HCT116 (cell line): Measurements from ENCODE around the gene TMEM98. TPM values are rescaled to one million over a fixed set of nuclear protein-coding genes. Genes with fewer than 3 reads are reported as not detected.

Experiments
- ATAC-seq: fragments of 200-7000 bp; cut with Tn5 transposase; 2 replicates; pipeline ENCODE4 v1.9.1; 2020; ENCODE audit warnings: mild to moderate bottlenecking, moderate library complexity
- BruUV-seq: library from RNA; stranded (reverse); fragments of 400-500 nt; replicated peaks from 2 replicates; lab custom pipeline; 2021; lab: Mats Ljungman, UMichigan
- CTCF ChIA-PET: fragments of 300-600 bp; sonication (Branson Sonifier 250); formaldehyde crosslinking; loops from one replicate; lab custom pipeline; 2021; ENCODE audit warnings: antibody characterized with exemption; lab: Charles Lee
- POLR2A ChIA-PET: fragments of 300-600, 350-600 bp; sonication (Branson Sonifier 250); formaldehyde crosslinking; loops from one replicate; lab custom pipeline; 2021; ENCODE audit warnings: antibody characterized with exemption; lab: Charles Lee
- RAD21 ChIA-PET, 2 experiments: fragments of 300-600 bp; sonication (Branson Sonifier 250); formaldehyde crosslinking; loops; one replicate each; lab custom pipeline; 2023; ENCODE audit warnings: low total read pairs in 2 of 2; ENCODE audit not compliant: uncharacterized antibody in 2 of 2, unreplicated experiment in 2 of 2, low non-redundant PET in 1 of 2; lab: Charles Lee
- DNase-seq: peaks from one replicate; pipeline ENCODE4 v3.0.0-alpha.2; 2010; ENCODE audit warnings: low read depth, low spot score
- H2AFZ ChIP-seq: fragments of 200-600 bp; shearing (Covaris generic), sonication (generic); 2 replicates; pipeline ENCODE4 v1.6.1; 2017; ENCODE audit warnings: low read depth, mixed run types, mixed read lengths, antibody characterized with exemption, low read length; ENCODE audit not compliant: poor library complexity, severe bottlenecking
- H3K27ac ChIP-seq: 2 replicates; pipeline ENCODE4 v1.5.1; 2012; ENCODE audit warnings: low read depth, low read length
- H3K27me3 ChIP-seq: fragments of 200-600 bp; sonication (generic); 2 replicates; pipeline ENCODE4 v1.6.1; 2016; ENCODE audit warnings: mixed run types, low read length, mixed read lengths; ENCODE audit not compliant: insufficient read depth
- H3K36me3 ChIP-seq, 2 experiments: fragments of 200-500 bp in 1 of 2; fragments of 200-600 bp in 1 of 2; sonication (Bioruptor generic) in 1 of 2; sonication (generic) in 1 of 2; 2 replicates each; pipeline versions ENCODE4 v1.5.1 to v1.6.1; 2014 to 2016; ENCODE audit warnings: low read length in 2 of 2, inconsistent platforms in 1 of 2, mixed read lengths in 1 of 2, mixed run types in 1 of 2; ENCODE audit not compliant: insufficient read depth in 2 of 2, control insufficient read depth in 1 of 2
- H3K4me1 ChIP-seq, 2 experiments: fragments of 200-600 bp in 1 of 2; sonication (generic) in 1 of 2; 2 replicates each; pipeline versions ENCODE4 v1.5.1 to v1.6.1; 2012 to 2017; ENCODE audit warnings: low read length in 2 of 2, inconsistent platforms in 1 of 2, mild to moderate bottlenecking in 1 of 2, mixed read lengths in 1 of 2, mixed run types in 1 of 2, moderate library complexity in 1 of 2; ENCODE audit not compliant: insufficient read depth in 2 of 2, control insufficient read depth in 1 of 2
- H3K4me2 ChIP-seq: fragments of 200-600 bp; sonication (generic); 2 replicates; pipeline ENCODE4 v1.6.1; 2017; ENCODE audit warnings: mixed run types, low read length, mixed read lengths
- H3K4me3 ChIP-seq, 2 experiments: fragments of 200-600 bp in 1 of 2; sonication (generic) in 1 of 2; replicated peaks in 1 of 2; 2 replicates each; pipeline ENCODE4 v1.5.1; 2011 to 2016; ENCODE audit warnings: low read length in 2 of 2, control low read depth in 1 of 2, low read depth in 1 of 2, mild to moderate bottlenecking in 1 of 2, mixed read lengths in 1 of 2, mixed run types in 1 of 2
- H3K79me2 ChIP-seq: fragments of 200-600 bp; sonication (generic); 2 replicates; pipeline ENCODE4 v1.6.1; 2017; ENCODE audit warnings: mild to moderate bottlenecking, mixed run types, low read length, moderate library complexity, mixed read lengths; ENCODE audit not compliant: insufficient read depth
- H3K9ac ChIP-seq: fragments of 200-600 bp; sonication (generic); 2 replicates; pipeline ENCODE4 v1.6.1; 2016; ENCODE audit warnings: low read length, mixed read lengths
- H3K9me2 ChIP-seq: fragments of 200-600 bp; sonication (generic), shearing (Covaris generic); 2 replicates; pipeline ENCODE4 v1.6.1; 2017; ENCODE audit warnings: mixed run types, mild to moderate bottlenecking, moderate library complexity; ENCODE audit not compliant: insufficient read depth
- H3K9me3 ChIP-seq, 2 experiments: fragments of 200-500 bp in 1 of 2; fragments of 200-600 bp in 1 of 2; sonication (Bioruptor generic) in 1 of 2; sonication (generic) in 1 of 2; 2 replicates each; pipeline ENCODE4 v1.6.1; 2014 to 2017; ENCODE audit warnings: low read length in 2 of 2, mixed read lengths in 2 of 2, inconsistent platforms in 1 of 2, low read depth in 1 of 2, mild to moderate bottlenecking in 1 of 2, mixed run types in 1 of 2, moderate library complexity in 1 of 2; ENCODE audit not compliant: control insufficient read depth in 1 of 2, insufficient read depth in 1 of 2
- H4K20me1 ChIP-seq: fragments of 200-600 bp; sonication (generic), shearing (Covaris generic); 2 replicates; pipeline ENCODE4 v1.6.1; 2017; ENCODE audit warnings: mixed run types, mild to moderate bottlenecking, moderate library complexity; ENCODE audit not compliant: insufficient read depth
- CBX3 ChIP-seq: IDR thresholded peaks from 2 replicates; pipeline ENCODE4 v1.6.1; 2012; ENCODE audit warnings: low read depth
- CEBPB ChIP-seq: IDR thresholded peaks from 2 replicates; pipeline ENCODE4 v1.6.1; 2012; ENCODE audit warnings: low read depth
- FOSL1 ChIP-seq: IDR thresholded peaks from 2 replicates; pipeline ENCODE4 v1.6.1; 2012; ENCODE audit warnings: low read depth
- JUND ChIP-seq: IDR thresholded peaks from 2 replicates; pipeline ENCODE4 v1.6.1; 2012
- POLR2A ChIP-seq: IDR thresholded peaks from 2 replicates; pipeline ENCODE4 v1.7.0; 2011; ENCODE audit warnings: borderline replicate concordance; ENCODE audit not compliant: insufficient read depth, insufficient read length; ENCODE audit errors: extremely low read depth
- POLR2AphosphoS5 ChIP-seq: IDR thresholded peaks from 2 replicates; pipeline ENCODE4 v1.6.1; 2011; ENCODE audit warnings: mild to moderate bottlenecking, low read depth, low read length, moderate library complexity
- SP1 ChIP-seq: IDR thresholded peaks from 2 replicates; pipeline ENCODE4 v1.6.1; 2012; ENCODE audit warnings: low read depth
- TCF7L2 ChIP-seq: IDR thresholded peaks from 2 replicates; pipeline ENCODE4 v1.7.0; 2011; ENCODE audit warnings: borderline replicate concordance, inconsistent platforms; ENCODE audit not compliant: insufficient read depth, insufficient read length; ENCODE audit errors: extremely low read depth
- intact Hi-C: fragments of 100-400 bp; cut with micrococcal nuclease; formaldehyde crosslinking; loops from 2 replicates; pipeline ENCODE4 v1.10.0; 2022
- total RNA-seq: library from RNA; stranded (reverse); gene quantifications from one replicate; pipeline ENCODE4 v1.2.1, GENCODE V29; 2021; ENCODE audit not compliant: unreplicated experiment
- TF ChIP-seq, protein P1 (sequence below): IDR thresholded peaks from 2 replicates; pipeline ENCODE4 v1.6.1; 2011; ENCODE audit warnings: mild to moderate bottlenecking, low read length, moderate library complexity; ENCODE audit not compliant: insufficient replicate concordance; ENCODE audit errors: extremely low read depth
- TF ChIP-seq, protein P2 (sequence below): IDR thresholded peaks from 2 replicates; pipeline ENCODE4 v1.6.1; 2012
- TF ChIP-seq, protein P3 (sequence below): IDR thresholded peaks from 2 replicates; pipeline ENCODE4 v1.6.1; 2012
- TF ChIP-seq, protein P4 (sequence below): IDR thresholded peaks from 2 replicates; pipeline ENCODE4 v1.6.1; 2012; ENCODE audit warnings: low read depth

Gene TMEM98
- total RNA-seq, 1 experiment from 2014 or later = 29.3 TPM

DNA sequence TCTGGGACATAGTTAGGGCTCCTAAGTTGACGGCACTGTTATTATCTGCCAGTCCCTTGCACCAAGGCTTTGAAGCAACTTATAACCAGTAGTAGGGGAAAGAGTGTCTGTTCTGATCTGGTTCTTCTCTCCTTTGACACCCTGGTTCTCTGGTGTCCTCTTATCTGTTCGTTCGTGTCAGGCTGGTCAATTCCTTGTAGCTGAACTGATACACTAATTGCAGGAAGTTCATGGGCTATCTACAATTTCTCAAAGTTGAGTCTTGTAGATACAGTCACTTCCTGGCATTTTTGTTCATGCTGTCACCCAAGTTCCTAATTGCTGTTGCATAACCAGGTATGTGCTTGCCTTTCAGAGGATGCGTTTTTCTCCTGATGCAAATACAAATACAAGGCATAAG is 33.7 kb upstream of the TMEM98 start:
- Histone ChIP-seq H3K36me3 (no peaks in the 10 kb centered on the region), H3K27me3 (no peaks in the 10 kb centered on the region), H3K4me2 (no peak overlapping the region), H3K9me3 (no peaks in the 10 kb centered on the region), H3K4me1 (no peaks in the 10 kb centered on the region), H3K4me3 (no peak overlapping the region), H4K20me1 (no peaks in the 10 kb centered on the region), H2AFZ (no peak overlapping the region), H3K79me2 (no peaks in the 10 kb centered on the region), H3K27ac (no peak overlapping the region), H3K9ac (no peak overlapping the region), H3K9me2 (no peaks in the 10 kb centered on the region)
- DNase-seq (no peak), ATAC-seq (no peak)
- ChIA-PET CTCF (no interaction called here), RAD21 (no interaction called here), POLR2A (no interaction called here)
- BruUV-seq = no TSS peak
- TF ChIP-seq SP1 (no peak), CEBPB (no peak), POLR2A (no peak), JUND (no peak), TCF7L2 (no peak)
- TF ChIP-seq, protein P1, sequence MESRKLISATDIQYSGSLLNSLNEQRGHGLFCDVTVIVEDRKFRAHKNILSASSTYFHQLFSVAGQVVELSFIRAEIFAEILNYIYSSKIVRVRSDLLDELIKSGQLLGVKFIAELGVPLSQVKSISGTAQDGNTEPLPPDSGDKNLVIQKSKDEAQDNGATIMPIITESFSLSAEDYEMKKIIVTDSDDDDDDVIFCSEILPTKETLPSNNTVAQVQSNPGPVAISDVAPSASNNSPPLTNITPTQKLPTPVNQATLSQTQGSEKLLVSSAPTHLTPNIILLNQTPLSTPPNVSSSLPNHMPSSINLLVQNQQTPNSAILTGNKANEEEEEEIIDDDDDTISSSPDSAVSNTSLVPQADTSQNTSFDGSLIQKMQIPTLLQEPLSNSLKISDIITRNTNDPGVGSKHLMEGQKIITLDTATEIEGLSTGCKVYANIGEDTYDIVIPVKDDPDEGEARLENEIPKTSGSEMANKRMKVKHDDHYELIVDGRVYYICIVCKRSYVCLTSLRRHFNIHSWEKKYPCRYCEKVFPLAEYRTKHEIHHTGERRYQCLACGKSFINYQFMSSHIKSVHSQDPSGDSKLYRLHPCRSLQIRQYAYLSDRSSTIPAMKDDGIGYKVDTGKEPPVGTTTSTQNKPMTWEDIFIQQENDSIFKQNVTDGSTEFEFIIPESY = no peak
- TF ChIP-seq, protein P2, sequence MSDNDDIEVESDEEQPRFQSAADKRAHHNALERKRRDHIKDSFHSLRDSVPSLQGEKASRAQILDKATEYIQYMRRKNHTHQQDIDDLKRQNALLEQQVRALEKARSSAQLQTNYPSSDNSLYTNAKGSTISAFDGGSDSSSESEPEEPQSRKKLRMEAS = no peak
- intact Hi-C loops = no loop called here

DNA sequence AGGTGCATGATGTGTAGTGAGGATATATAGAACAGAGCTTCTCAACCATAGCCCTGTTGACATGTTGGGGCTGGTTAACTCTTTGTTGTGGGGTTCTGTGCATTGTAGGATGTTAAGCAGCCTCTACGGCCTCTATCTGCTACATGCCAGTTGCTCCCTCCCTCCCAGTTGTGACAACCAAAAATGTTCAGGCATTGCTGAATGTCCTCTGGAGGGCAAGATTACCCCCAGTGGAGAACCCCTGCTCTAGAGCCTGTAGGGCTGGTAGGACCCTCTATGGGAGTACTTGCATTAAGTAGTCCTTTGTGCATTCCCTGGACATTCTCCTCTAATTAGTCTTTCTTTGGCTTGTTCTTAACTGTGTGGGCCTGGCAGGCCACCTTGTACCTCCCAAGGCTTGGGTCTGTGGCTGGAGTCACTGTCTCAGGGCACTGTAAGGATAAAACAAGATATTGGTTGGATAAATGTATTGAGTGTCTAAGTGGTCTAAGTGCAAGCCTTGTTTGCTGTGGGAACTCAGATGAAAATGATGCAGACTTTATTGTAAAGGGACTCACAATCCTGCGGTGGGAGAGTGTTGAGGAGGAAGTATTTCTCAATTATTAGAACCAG is 31.2 kb upstream of the TMEM98 start:
- no peak for ATAC-seq
- BruUV-seq = no TSS peak

More for the DNA sequence above, 31.2 kb upstream of the TMEM98 start:
- no peak for DNase-seq
- CTCF ChIA-PET = no interaction called here
- TF ChIP-seq CEBPB (no peak), FOSL1 (no peak), TCF7L2 (no peak), JUND (no peak), POLR2AphosphoS5 (no peak), CBX3 (no peak), SP1 (no peak)
- TF ChIP-seq, protein P3, sequence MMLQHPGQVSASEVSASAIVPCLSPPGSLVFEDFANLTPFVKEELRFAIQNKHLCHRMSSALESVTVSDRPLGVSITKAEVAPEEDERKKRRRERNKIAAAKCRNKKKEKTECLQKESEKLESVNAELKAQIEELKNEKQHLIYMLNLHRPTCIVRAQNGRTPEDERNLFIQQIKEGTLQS = no peak
- TF ChIP-seq, protein P4, sequence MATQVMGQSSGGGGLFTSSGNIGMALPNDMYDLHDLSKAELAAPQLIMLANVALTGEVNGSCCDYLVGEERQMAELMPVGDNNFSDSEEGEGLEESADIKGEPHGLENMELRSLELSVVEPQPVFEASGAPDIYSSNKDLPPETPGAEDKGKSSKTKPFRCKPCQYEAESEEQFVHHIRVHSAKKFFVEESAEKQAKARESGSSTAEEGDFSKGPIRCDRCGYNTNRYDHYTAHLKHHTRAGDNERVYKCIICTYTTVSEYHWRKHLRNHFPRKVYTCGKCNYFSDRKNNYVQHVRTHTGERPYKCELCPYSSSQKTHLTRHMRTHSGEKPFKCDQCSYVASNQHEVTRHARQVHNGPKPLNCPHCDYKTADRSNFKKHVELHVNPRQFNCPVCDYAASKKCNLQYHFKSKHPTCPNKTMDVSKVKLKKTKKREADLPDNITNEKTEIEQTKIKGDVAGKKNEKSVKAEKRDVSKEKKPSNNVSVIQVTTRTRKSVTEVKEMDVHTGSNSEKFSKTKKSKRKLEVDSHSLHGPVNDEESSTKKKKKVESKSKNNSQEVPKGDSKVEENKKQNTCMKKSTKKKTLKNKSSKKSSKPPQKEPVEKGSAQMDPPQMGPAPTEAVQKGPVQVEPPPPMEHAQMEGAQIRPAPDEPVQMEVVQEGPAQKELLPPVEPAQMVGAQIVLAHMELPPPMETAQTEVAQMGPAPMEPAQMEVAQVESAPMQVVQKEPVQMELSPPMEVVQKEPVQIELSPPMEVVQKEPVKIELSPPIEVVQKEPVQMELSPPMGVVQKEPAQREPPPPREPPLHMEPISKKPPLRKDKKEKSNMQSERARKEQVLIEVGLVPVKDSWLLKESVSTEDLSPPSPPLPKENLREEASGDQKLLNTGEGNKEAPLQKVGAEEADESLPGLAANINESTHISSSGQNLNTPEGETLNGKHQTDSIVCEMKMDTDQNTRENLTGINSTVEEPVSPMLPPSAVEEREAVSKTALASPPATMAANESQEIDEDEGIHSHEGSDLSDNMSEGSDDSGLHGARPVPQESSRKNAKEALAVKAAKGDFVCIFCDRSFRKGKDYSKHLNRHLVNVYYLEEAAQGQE = no peak
- no peak overlapping the region for H3K4me2 ChIP-seq
- H3K4me3 ChIP-seq = no peak overlapping the region
- H3K27me3 ChIP-seq = no peaks in the 10 kb centered on the region
- no peaks in the 10 kb centered on the region for H3K9me3 ChIP-seq
- H3K9ac ChIP-seq = no peak overlapping the region
- POLR2A ChIA-PET = no interaction called here
- no peaks in the 10 kb centered on the region for H3K79me2 ChIP-seq
- no peaks in the 10 kb centered on the region for H3K9me2 ChIP-seq
- intact Hi-C loops = no loop called here
- no peaks in the 10 kb centered on the region for H3K36me3 ChIP-seq
- H3K27ac ChIP-seq = no peak overlapping the region
- RAD21 ChIA-PET = no interaction called here
- H3K4me1 ChIP-seq = no peaks in the 10 kb centered on the region
- no peaks in the 10 kb centered on the region for H4K20me1 ChIP-seq
- H2AFZ ChIP-seq = no peak overlapping the region
